Right atrium auricular region (tissue), 2 donors: ENCODE data around the gene ZNF135. TPM values are rescaled to one million over a fixed set of nuclear protein-coding genes. Genes with fewer than 3 reads are reported as not detected.

Source experiments
- DNase-seq: peaks from one replicate; pipeline ENCODE4 v3.0.0-alpha.2; 2019; ENCODE audit warnings: low spot score
- H3K27ac ChIP-seq, 2 donors: fragments of 200-600 bp; sonication (generic); 1 replicate in 1 of 2; 2 replicates in 1 of 2; pipeline ENCODE4 v1.5.1; 2016 to 2019
- H3K27me3 ChIP-seq, 2 donors: fragments of 200-600 bp; sonication (generic); one replicate each; pipeline versions ENCODE4 v1.5.1 to v1.6.0; 2017 to 2019
- H3K36me3 ChIP-seq: fragments of 200-600 bp; sonication (generic); one replicate; pipeline ENCODE4 v1.5.1; 2016
- H3K4me1 ChIP-seq, 2 donors: fragments of 200-600 bp; sonication (generic); one replicate each; pipeline versions ENCODE4 v1.5.1 to v1.6.0; 2017 to 2019
- H3K4me3 ChIP-seq, 2 donors: fragments of 200-600 bp; sonication (generic); 1 replicate in 1 of 2; 2 replicates in 1 of 2; pipeline ENCODE4 v1.5.1; 2017 to 2019; ENCODE audit warnings: mild to moderate bottlenecking in 1 of 2, moderate library complexity in 1 of 2
- H3K9me3 ChIP-seq, 2 donors: fragments of 200-600 bp; sonication (generic); one replicate each; pipeline ENCODE4 v1.5.1; 2019
- total RNA-seq, 2 donors: library from RNA; depleted of rRNA; stranded (reverse); fragments of >200 nt; gene quantifications; one replicate each; pipeline ENCODE4 v1.1.0, GENCODE V29; 2016
- TF ChIP-seq, protein P1 (sequence below), 2 donors: fragments of 200-600 bp; sonication (generic); IDR thresholded peaks; one replicate each; pipeline ENCODE4 v1.5.1; 2019; ENCODE audit warnings: antibody characterized with exemption in 2 of 2

The ZNF135 gene
- total RNA-seq, 2 donors from 2014 or later = 2.5 to 3.1 TPM

DNA sequence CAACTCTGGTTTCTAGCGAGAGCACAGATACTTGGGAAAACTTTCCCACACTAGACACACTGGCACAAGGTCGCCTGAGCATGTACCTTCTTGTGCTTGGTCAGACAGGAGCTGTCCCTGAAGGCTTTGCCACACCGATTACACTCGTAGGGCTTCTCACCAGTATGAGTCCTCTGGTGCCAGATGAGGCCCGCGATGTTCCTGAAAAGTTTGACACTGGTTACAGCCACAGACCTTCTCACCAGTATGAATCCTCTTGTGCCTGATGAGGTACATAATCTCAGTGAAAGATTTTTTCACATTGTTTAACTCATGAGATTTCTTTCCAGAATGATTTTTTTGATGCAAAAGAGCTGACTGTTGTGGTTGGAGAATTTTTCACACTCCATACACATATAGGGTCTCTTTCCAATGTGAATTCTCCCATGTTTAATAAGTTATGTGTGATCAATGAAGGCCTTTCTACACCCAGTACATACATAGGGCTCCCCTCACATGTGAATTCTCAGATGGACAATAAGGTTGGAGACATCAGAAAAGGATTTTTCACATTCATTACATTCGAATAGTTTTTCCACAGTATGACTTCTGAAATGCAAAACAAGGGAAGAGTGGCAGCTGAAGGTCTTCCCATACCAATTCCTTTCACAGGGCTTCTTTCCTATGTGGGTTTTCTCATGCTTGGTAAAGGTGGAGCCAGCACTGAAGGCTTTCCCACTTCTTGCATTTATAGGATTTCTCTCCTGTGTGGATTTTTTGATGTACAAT lies 48.9 kb downstream of the ZNF135 start:
- Histone ChIP-seq H3K4me3 (no peak overlapping the region), H3K9me3 (peaks cover 33 to 92% of the 10 kb centered on the region in 2 donors), H3K4me1 (no peaks in the 10 kb centered on the region), H3K27ac (no peak overlapping the region), H3K27me3 (no peaks in the 10 kb centered on the region), H3K36me3 (no peaks in the 10 kb centered on the region)
- TF ChIP-seq, protein P1, sequence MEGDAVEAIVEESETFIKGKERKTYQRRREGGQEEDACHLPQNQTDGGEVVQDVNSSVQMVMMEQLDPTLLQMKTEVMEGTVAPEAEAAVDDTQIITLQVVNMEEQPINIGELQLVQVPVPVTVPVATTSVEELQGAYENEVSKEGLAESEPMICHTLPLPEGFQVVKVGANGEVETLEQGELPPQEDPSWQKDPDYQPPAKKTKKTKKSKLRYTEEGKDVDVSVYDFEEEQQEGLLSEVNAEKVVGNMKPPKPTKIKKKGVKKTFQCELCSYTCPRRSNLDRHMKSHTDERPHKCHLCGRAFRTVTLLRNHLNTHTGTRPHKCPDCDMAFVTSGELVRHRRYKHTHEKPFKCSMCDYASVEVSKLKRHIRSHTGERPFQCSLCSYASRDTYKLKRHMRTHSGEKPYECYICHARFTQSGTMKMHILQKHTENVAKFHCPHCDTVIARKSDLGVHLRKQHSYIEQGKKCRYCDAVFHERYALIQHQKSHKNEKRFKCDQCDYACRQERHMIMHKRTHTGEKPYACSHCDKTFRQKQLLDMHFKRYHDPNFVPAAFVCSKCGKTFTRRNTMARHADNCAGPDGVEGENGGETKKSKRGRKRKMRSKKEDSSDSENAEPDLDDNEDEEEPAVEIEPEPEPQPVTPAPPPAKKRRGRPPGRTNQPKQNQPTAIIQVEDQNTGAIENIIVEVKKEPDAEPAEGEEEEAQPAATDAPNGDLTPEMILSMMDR (IDR thresholded peaks at IDR 0.05) = no peak
- no peak for DNase-seq

DNA sequence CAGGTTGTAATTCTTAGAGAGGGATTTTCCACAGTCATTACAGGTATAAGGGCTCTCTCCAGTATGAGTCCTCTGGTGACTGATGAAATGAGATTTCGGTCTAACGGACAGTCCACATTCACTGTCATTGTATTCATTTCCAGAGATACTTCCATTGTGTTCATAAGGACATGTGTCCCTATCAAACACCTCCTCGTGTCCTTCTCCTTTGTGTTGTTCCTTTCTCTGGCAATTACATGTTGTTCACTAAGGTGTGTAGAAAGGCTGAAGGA lies 49.4 kb downstream of the ZNF135 start:
- Histone ChIP-seq H3K4me3 (no peak overlapping the region), H3K4me1 (no peaks in the 10 kb centered on the region), H3K9me3 (peaks cover 33 to 91% of the 10 kb centered on the region in 2 donors), H3K36me3 (no peaks in the 10 kb centered on the region), H3K27me3 (no peaks in the 10 kb centered on the region), H3K27ac (no peak overlapping the region)
- TF ChIP-seq, protein P1 (IDR thresholded peaks at IDR 0.05) = no peak
- DNase-seq = no peak

DNA sequence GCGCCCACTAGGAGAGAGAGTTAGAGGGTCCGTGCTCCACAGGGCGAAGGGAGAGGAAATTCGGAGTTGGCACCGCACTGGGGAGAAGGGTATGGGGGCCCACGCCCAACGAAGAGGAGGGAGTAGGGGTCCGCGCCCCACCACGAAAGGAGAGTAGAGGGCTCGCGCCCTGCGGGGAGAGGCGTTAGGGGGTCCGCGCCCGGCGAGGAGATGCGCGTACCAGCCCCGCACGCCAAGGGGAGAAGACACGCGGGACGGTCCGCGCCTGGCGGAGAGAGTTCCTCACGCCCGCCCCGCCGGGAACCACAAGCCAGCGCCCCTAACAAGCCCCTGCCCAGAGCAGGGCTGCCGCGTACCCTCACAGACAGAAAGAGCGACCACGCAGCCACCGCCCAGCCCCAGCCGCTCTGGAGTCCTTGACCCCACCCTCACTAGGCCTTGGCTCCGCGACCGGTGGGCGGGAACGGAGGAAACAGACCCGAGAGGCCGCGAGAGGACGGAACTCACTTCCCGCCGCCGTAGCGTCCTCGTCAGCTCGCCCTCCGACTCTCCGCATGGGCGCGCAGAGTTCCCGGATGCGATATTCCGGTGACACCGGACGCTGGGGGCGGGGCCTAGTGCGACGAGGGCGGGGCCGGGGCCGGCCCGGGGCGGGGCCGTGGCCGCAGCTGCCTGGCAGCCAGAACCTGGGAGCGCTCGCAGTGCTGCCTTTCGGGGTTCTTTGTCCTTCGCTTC lies 58.9 kb downstream of the ZNF135 start:
- H3K27me3 ChIP-seq = no peaks in the 10 kb centered on the region
- no peaks in the 10 kb centered on the region for H3K4me1 ChIP-seq
- H3K4me3 ChIP-seq = no peak overlapping the region
- peaks cover 27 to 99% of the 10 kb centered on the region in 2 donors for H3K9me3 ChIP-seq
- H3K36me3 ChIP-seq = no peaks in the 10 kb centered on the region
- H3K27ac ChIP-seq = no peak overlapping the region
- no peak for DNase-seq
- TF ChIP-seq, protein P1 (IDR thresholded peaks at IDR 0.05) = no peak

DNA sequence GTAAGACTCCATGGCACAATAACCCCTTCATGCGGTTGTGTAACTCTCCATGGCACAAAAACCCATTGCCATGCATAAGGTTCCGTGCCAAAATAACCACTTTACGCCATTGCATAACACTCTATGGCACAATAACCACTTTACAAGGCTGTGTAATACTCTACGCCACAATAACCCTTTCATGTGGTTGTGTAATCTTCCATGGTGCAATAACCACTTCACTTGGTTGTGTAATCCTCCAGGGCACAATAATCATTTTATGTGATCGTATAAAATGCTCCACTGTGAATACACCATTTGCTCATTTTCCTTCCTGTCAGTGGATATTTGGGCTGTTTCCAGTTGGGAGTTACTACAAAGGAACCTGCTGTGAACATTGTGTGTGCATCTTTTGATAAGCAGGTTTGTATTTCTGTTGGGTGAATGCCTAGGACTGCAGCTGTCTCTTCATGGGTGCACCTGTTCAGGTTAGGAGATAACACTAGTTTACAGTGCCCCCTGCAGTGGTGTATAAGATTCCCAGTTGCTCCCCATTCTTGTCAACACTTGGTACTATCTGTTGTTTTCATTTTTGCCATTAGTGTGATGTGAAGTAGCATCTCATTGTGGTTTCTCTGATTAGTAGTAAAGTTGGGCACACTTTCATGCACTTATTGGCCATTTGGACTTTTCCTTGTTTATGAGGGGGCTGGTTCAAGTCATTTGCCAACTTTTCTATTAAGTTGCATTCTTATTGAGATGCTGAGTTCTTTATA lies 60.1 kb downstream of the ZNF135 start:
- Histone ChIP-seq H3K4me3 (no peak overlapping the region), H3K36me3 (no peaks in the 10 kb centered on the region), H3K27ac (no peak overlapping the region), H3K27me3 (no peaks in the 10 kb centered on the region), H3K4me1 (no peaks in the 10 kb centered on the region), H3K9me3 (peaks cover 31 to 99% of the 10 kb centered on the region in 2 donors)
- DNase-seq = no peak
- TF ChIP-seq, protein P1 (IDR thresholded peaks at IDR 0.05) = no peak

Other genes starting within 250 kb of the ZNF135 start
- gene ZNF552, start 244.4 kb upstream of the ZNF135 start, total RNA-seq = 1 to 10 TPM; 1.0 to 5.3 TPM
- gene ZNF587B, start 229.0 kb upstream of the ZNF135 start, total RNA-seq = 1 to 10 TPM; 3.2 to 5.7 TPM
- 10 to 100 TPM; 11.6 to 12.5 TPM for gene ZNF587, start 209.4 kb upstream of the ZNF135 start, total RNA-seq
- 1 to 10 TPM; 8.7 to 9.2 TPM for gene ZNF814, start 170.2 kb upstream of the ZNF135 start, total RNA-seq
- gene ZNF417, start 142.7 kb upstream of the ZNF135 start, total RNA-seq = 1 to 10 TPM; 7.5 TPM
- 1 to 10 TPM; 5.2 to 5.7 TPM for gene ZNF418, start 123.9 kb upstream of the ZNF135 start, total RNA-seq
- gene ZNF256, start 111.6 kb upstream of the ZNF135 start, total RNA-seq = 1 to 10 TPM; 5.3 to 5.7 TPM
- 1 to 10 TPM in 1 of 2 donors, not detected in 1; 1.7 TPM for gene C19orf18, start 84.7 kb upstream of the ZNF135 start, total RNA-seq
- 1 to 10 TPM; 9.6 TPM for gene ZNF606, start 56.5 kb upstream of the ZNF135 start, total RNA-seq
- gene ZSCAN1, start 25.3 kb upstream of the ZNF135 start, total RNA-seq = not detected
- gene ZSCAN18, start 38.9 kb downstream of the ZNF135 start, total RNA-seq = 10 to 100 TPM; 48.3 to 65.7 TPM
- gene ZNF329, start 91.5 kb downstream of the ZNF135 start, total RNA-seq = 1 to 10 TPM; 6.9 to 7.9 TPM
- 10 to 100 TPM; 17.7 to 25.8 TPM for gene ZNF274, start 123.8 kb downstream of the ZNF135 start, total RNA-seq
- 10 to 100 TPM; 30.1 to 38.4 TPM for gene ZNF544, start 169.6 kb downstream of the ZNF135 start, total RNA-seq
- 1 to 10 TPM; 5.8 to 6.9 TPM for gene ZNF8, start 219.7 kb downstream of the ZNF135 start, total RNA-seq
- 10 to 100 TPM; 20.9 to 32.6 TPM for gene ERVK3-1, start 246.1 kb downstream of the ZNF135 start, total RNA-seq